Suprapubic skin (tissue), 4 donors: Measurements from ENCODE around the gene MAGI1.

ENCODE experiments used
- CTCF ChIP-seq, 2 donors: fragments of 200-600 bp in 1 of 2; fragments of 450-650 bp in 1 of 2; sonication (generic) in 1 of 2; IDR thresholded peaks; one replicate each; pipeline ENCODE4 v1.5.1; 2016 to 2019; ENCODE audit warnings: antibody characterized with exemption in 2 of 2, mild to moderate bottlenecking in 1 of 2, moderate library complexity in 1 of 2
- EP300 ChIP-seq: sonication (generic); formaldehyde crosslinking; IDR thresholded peaks from one replicate; pipeline ENCODE4 v1.6.1; 2017; ENCODE audit warnings: antibody characterized with exemption
- POLR2A ChIP-seq, 2 donors: fragments of 450-650 bp; IDR thresholded peaks; one replicate each; pipeline ENCODE4 v1.6.1; 2017; ENCODE audit warnings: antibody characterized with exemption in 2 of 2, mild to moderate bottlenecking in 2 of 2, moderate library complexity in 2 of 2
- POLR2AphosphoS5 ChIP-seq, 3 donors: sonication (generic); formaldehyde crosslinking; IDR thresholded peaks; one replicate each; pipeline ENCODE4 v1.6.1; 2017; ENCODE audit warnings: antibody characterized with exemption in 3 of 3

- TF ChIP-seq CTCF (IDR thresholded peaks at IDR 0.05) (no peak), POLR2AphosphoS5 (IDR thresholded peaks at IDR 0.05) (no peak), POLR2A (IDR thresholded peaks at IDR 0.05) (no peak), EP300 (no peak)
These were observed 420.1 kb downstream of the MAGI1 start for GRCh38 chr3:65618599-65618998.
